CD14-positive monocyte (primary cell): ENCODE results near the gene MYL3. TPM values are rescaled to one million over a fixed set of nuclear protein-coding genes. Genes with fewer than 3 reads are reported as not detected.
"Not testable (repeated sequence)": the region's sequence is repeated elsewhere in the genome, so short reads cannot be mapped to it uniquely, and the experiment has no call there.

Source experiments
- DNase-seq, 3 donors: peaks; one replicate each; pipeline ENCODE4 v3.0.0-alpha.2; 2011 to 2022
- H2AFZ ChIP-seq: 2 replicates; pipeline ENCODE4 v1.6.0; 2012; ENCODE audit warnings: mild to moderate bottlenecking, low read depth, low read length, inconsistent platforms; ENCODE audit not compliant: insufficient read depth, poor library complexity, severe bottlenecking
- H3K27ac ChIP-seq, 2 donors: 1 replicate in 1 of 2; 2 replicates in 1 of 2; pipeline ENCODE4 v1.5.1; 2012 to 2013; ENCODE audit warnings: low read length in 2 of 2, control low read depth in 1 of 2, inconsistent platforms in 1 of 2, low read depth in 1 of 2, mild to moderate bottlenecking in 1 of 2
- H3K27me3 ChIP-seq, 2 donors: one replicate each; pipeline versions ENCODE4 v1.6.0 to v1.6.1; 2011 to 2013; ENCODE audit warnings: low read length in 2 of 2; ENCODE audit not compliant: control insufficient read depth in 2 of 2, insufficient read depth in 2 of 2
- H3K36me3 ChIP-seq, 2 donors: replicated peaks in 1 of 2; 1 replicate in 1 of 2; 2 replicates in 1 of 2; pipeline versions ENCODE4 v1.5.1 to v1.6.1; 2012 to 2013; ENCODE audit warnings: low read length in 2 of 2, control low read depth in 1 of 2, inconsistent platforms in 1 of 2, mild to moderate bottlenecking in 1 of 2; ENCODE audit not compliant: insufficient read depth in 2 of 2, control insufficient read depth in 1 of 2
- H3K4me1 ChIP-seq, 2 donors: 1 replicate in 1 of 2; 2 replicates in 1 of 2; pipeline versions ENCODE4 v1.5.1 to v1.6.1; 2012 to 2013; ENCODE audit warnings: low read length in 2 of 2, control low read depth in 1 of 2, inconsistent platforms in 1 of 2, mild to moderate bottlenecking in 1 of 2, moderate library complexity in 1 of 2; ENCODE audit not compliant: insufficient read depth in 2 of 2, control insufficient read depth in 1 of 2
- H3K4me2 ChIP-seq: replicated peaks from 2 replicates; pipeline ENCODE3; 2012; ENCODE audit warnings: low read length, moderate library complexity, mild to moderate bottlenecking; ENCODE audit not compliant: poor library complexity, severe bottlenecking; ENCODE audit errors: extremely low read depth
- H3K4me3 ChIP-seq, 3 experiments: fragments of 200-600 bp in 1 of 3; sonication (generic) in 1 of 3; replicated peaks in 1 of 3; 1 replicate in 2 of 3; 2 replicates in 1 of 3; pipeline ENCODE4 v1.5.1; 2011 to 2013; ENCODE audit warnings: low read length in 3 of 3, mild to moderate bottlenecking in 3 of 3, control low read depth in 2 of 3, low read depth in 2 of 3, inconsistent platforms in 1 of 3, moderate library complexity in 1 of 3
- H3K79me2 ChIP-seq: 2 replicates; pipeline ENCODE4 v1.6.0; 2012; ENCODE audit warnings: mild to moderate bottlenecking, control low read depth, inconsistent platforms, low read length, moderate library complexity; ENCODE audit not compliant: insufficient read depth
- H3K9ac ChIP-seq: 2 replicates; pipeline ENCODE4 v1.6.0; 2017; ENCODE audit warnings: low read length, mild to moderate bottlenecking; ENCODE audit not compliant: insufficient read depth, poor library complexity, severe bottlenecking
- H3K9me3 ChIP-seq, 2 donors: replicated peaks in 1 of 2; 1 replicate in 1 of 2; 2 replicates in 1 of 2; pipeline versions ENCODE4 v1.5.1 to v1.6.1; 2012 to 2013; ENCODE audit warnings: low read length in 2 of 2, control low read depth in 1 of 2; ENCODE audit not compliant: control insufficient read depth in 1 of 2, insufficient read depth in 1 of 2
- H4K20me1 ChIP-seq: 2 replicates; pipeline ENCODE4 v1.6.0; 2012; ENCODE audit warnings: mild to moderate bottlenecking, low read length, control low read depth, moderate library complexity; ENCODE audit not compliant: insufficient read depth
- H3K27ac Mint-ChIP-seq, 7 donors: one replicate each; pipeline ENCODE4 v1.8.0; 2020; ENCODE audit warnings: mild to moderate bottlenecking in 7 of 7, mixed read lengths in 7 of 7, moderate library complexity in 6 of 7, inconsistent platforms in 2 of 7
- H3K27me3 Mint-ChIP-seq, 3 donors: one replicate each; pipeline ENCODE4 v1.8.0; 2021 to 2022; ENCODE audit warnings: low read depth in 3 of 3, mild to moderate bottlenecking in 3 of 3, mixed read lengths in 3 of 3, moderate library complexity in 3 of 3, inconsistent platforms in 1 of 3
- H3K36me3 Mint-ChIP-seq, 2 donors: one replicate each; pipeline ENCODE4 v1.8.0; 2020; ENCODE audit warnings: mixed read lengths in 2 of 2, inconsistent platforms in 1 of 2, mild to moderate bottlenecking in 1 of 2
- H3K4me1 Mint-ChIP-seq: one replicate; pipeline ENCODE4 v1.8.0; 2020; ENCODE audit warnings: mild to moderate bottlenecking, mixed read lengths
- H3K4me3 Mint-ChIP-seq, 2 donors: one replicate each; pipeline ENCODE4 v1.8.0; 2020; ENCODE audit warnings: mild to moderate bottlenecking in 2 of 2, mixed read lengths in 2 of 2, moderate library complexity in 1 of 2
- H3K9me3 Mint-ChIP-seq, 7 donors: one replicate each; pipeline ENCODE4 v1.8.0; 2020 to 2022; ENCODE audit warnings: mixed read lengths in 7 of 7, mild to moderate bottlenecking in 6 of 7, moderate library complexity in 6 of 7, inconsistent platforms in 2 of 7
- CTCF ChIP-seq: fragments of 200-600 bp; IDR thresholded peaks from one replicate; pipeline ENCODE4 v1.8.0; 2022; ENCODE audit warnings: antibody characterized with exemption, mild to moderate bottlenecking
- WGBS: methylation state at CpG from one replicate; pipeline ENCODE4 v1.1.5; 2013; ENCODE audit warnings: missing lambda C conversion rate; ENCODE audit not compliant: insufficient coverage; 5-methylcytosine and 5-hydroxymethylcytosine counted together
- intact Hi-C, 2 donors: fragments of 100-400 bp; cut with micrococcal nuclease; formaldehyde crosslinking; loops; one replicate each; pipeline versions ENCODE4 v1.15.0 to v1.15.1; 2023
- polyA plus RNA-seq, 3 donors: library from polyadenylated mRNA; depleted of rRNA in 1 of 3; unstranded in 2 of 3; stranded (reverse) in 1 of 3; fragments of 300-500 nt in 2 of 3; fragments of >200 nt in 1 of 3; fragmentation: Illumina TruSeq in 2 of 3; gene quantifications; 1 replicate in 2 of 3; 2 replicates in 1 of 3; pipeline ENCODE4 v1.2.3, GENCODE V29; 2012 to 2021

MYL3 gene
- polyA plus RNA-seq, 3 donors, result not detected

- no peak for TF ChIP-seq CTCF
- H3K27ac ChIP-seq, result no peak overlapping the region
- no peaks in the 10 kb centered on the region for H3K27me3 ChIP-seq
- intact Hi-C loops, result no loop called here
- H3K4me1 ChIP-seq, result no peaks in the 10 kb centered on the region
- H3K9ac ChIP-seq, result no peak overlapping the region
- H3K79me2 ChIP-seq, result no peaks in the 10 kb centered on the region
- Mint-ChIP-seq H3K36me3 (no peaks in the 10 kb centered on the region), H3K4me1 (no peaks in the 10 kb centered on the region), H3K27me3 (peaks cover 0 to 4% (median 0%) of the 10 kb centered on the region in 3 donors), H3K27ac (no peak overlapping the region), H3K4me3 (no peak overlapping the region), H3K9me3 (peaks cover 13 to 43% (median 29%) of the 10 kb centered on the region in 7 donors)
- H4K20me1 ChIP-seq, result no peaks in the 10 kb centered on the region
- peaks cover 8 to 17% of the 10 kb centered on the region in 2 donors for H3K9me3 ChIP-seq
- no peaks in the 10 kb centered on the region for H3K36me3 ChIP-seq
- WGBS, result no CpG with 5 or more reads among the region's 2 CpGs
- no peak overlapping the region for H2AFZ ChIP-seq
- no peak overlapping the region for H3K4me3 ChIP-seq
- DNase-seq, result no peak
- no peak overlapping the region for H3K4me2 ChIP-seq
These were observed 38.9 kb downstream of the MYL3 start for GRCh38 chr3:46824211-46824970.

DNA sequence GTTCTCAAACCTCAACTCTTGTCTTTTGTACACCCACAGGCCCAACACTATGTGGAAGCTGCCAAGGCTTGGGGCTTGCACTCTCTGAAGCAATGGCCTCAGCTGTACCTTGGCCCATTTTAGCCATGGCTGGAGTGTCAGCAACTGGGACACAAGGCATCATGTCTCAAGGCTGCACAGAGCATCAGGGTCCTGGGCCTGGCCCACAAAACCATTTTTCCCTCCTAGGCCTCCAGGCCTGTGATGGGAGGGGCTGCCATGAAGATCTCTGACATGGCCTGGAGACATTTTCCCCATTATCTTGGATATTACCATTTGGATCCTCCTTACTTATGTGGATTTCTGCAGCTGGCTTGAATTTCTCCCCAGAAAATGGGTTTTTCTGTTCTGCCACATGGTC, 39.9 kb downstream of the MYL3 start:
- H3K27ac Mint-ChIP-seq, H3K4me3 ChIP-seq, H3K9ac ChIP-seq, H3K27ac ChIP-seq, H3K79me2 ChIP-seq, H3K27me3 ChIP-seq, H3K4me1 ChIP-seq, H3K4me3 Mint-ChIP-seq, H3K4me1 Mint-ChIP-seq, H3K36me3 ChIP-seq, H3K36me3 Mint-ChIP-seq, H3K4me2 ChIP-seq, H2AFZ ChIP-seq, H3K27me3 Mint-ChIP-seq, H4K20me1 ChIP-seq, intact Hi-C loops, DNase-seq: not testable (repeated sequence)
- peaks cover 13 to 43% (median 29%) of the 10 kb centered on the region in 7 donors for H3K9me3 Mint-ChIP-seq
- peaks cover 8 to 17% of the 10 kb centered on the region in 2 donors for H3K9me3 ChIP-seq
